Measurements from ENCODE around the gene DOHH.
A peak's percentile ranks its signal among the peaks of the same experiment; 100 is the strongest.

Gene DOHH

GRCh38 chr19:3455393-3455955 lies 45.0 kb downstream of the DOHH start:
- no peak for TF ChIP-seq ZNF311 (tag by site-specific recombination; IDR thresholded peaks at IDR 0.05; ENCODE audit: borderline replicate concordance)
- TF ChIP-seq YY2 (tag by site-specific recombination; IDR thresholded peaks at IDR 0.05), result no peak
- TF ChIP-seq ZSCAN16 (tag by site-specific recombination; IDR thresholded peaks at IDR 0.05), result no peak
- no peak for TF ChIP-seq ZNF639 (tag by site-specific recombination; IDR thresholded peaks at IDR 0.05)
- no peak for TF ChIP-seq ZNF501 (tag by site-specific recombination; IDR thresholded peaks at IDR 0.05)
- no peak for TF ChIP-seq SALL2 (tag by site-specific recombination; IDR thresholded peaks at IDR 0.05; ENCODE audit: borderline replicate concordance)
- peak; percentile 93 for TF ChIP-seq ZNF792 (tag by site-specific recombination; IDR thresholded peaks at IDR 0.05)
- TF ChIP-seq ZNF555 (tag by site-specific recombination; conservative IDR thresholded peaks at IDR 0.05), result no peak
- H3K9me3 ChIP-seq (ENCODE audit: control insufficient read depth, insufficient read depth, low read depth, low read length), result no peaks in the 10 kb centered on the region
- H3K4me3 ChIP-seq (ENCODE audit: low read depth, low read length), result no peak overlapping the region
- no peak overlapping the region for H3K27ac ChIP-seq (ENCODE audit: extremely low read depth, low read depth, low read length)
- peaks cover 0 to 37% of the 10 kb centered on the region in 2 experiments; a peak in 2 of 3 replicates for H3K36me3 ChIP-seq (ENCODE audit: control insufficient read depth in 2 of 2, insufficient read depth in 1 of 2, low read length in 2 of 2)
- H3K4me1 ChIP-seq (ENCODE audit: control insufficient read depth, insufficient read depth, low read length), result peaks cover 8% of the 10 kb centered on the region
- ChIA-PET CTCF (interaction anchor here (0.7 kb wide), 1 partner anchor 9 kb away, joined by 3 read pairs; no protein-coding TSS in a partner anchor), POLR2A (no interaction called here)

- no peak overlapping the region for H3K27ac ChIP-seq (ENCODE audit: extremely low read depth, low read depth, low read length)
- H3K4me1 ChIP-seq (ENCODE audit: control insufficient read depth, insufficient read depth, low read length), result peaks cover 8% of the 10 kb centered on the region
- H3K4me3 ChIP-seq (ENCODE audit: low read depth, low read length), result no peak overlapping the region
- ChIA-PET CTCF (interaction anchor here (2.3 kb wide), 1 partner anchor 18 kb away, joined by 8 read pairs; no protein-coding TSS in a partner anchor), POLR2A (no interaction called here)
- H3K9me3 ChIP-seq (ENCODE audit: control insufficient read depth, insufficient read depth, low read depth, low read length), result no peaks in the 10 kb centered on the region
- TF ChIP-seq ZNF768 (tag by site-specific recombination; IDR thresholded peaks at IDR 0.05), result peak; percentile 66; the same call in 1 of the 2 replicates
- no peak for TF ChIP-seq ZIC2 (tag by site-specific recombination; IDR thresholded peaks at IDR 0.05)
- H3K36me3 ChIP-seq (ENCODE audit: control insufficient read depth in 2 of 2, insufficient read depth in 1 of 2, low read length in 2 of 2), result peaks cover 0 to 34% of the 10 kb centered on the region in 2 experiments; a peak in 2 of 3 replicates
Measured at GRCh38 chr19:3454656-3455392, 45.6 kb downstream of the DOHH start.

- peaks cover 0 to 39% of the 10 kb centered on the region in 2 experiments; a peak in 2 of 3 replicates for H3K36me3 ChIP-seq (ENCODE audit: control insufficient read depth in 2 of 2, insufficient read depth in 1 of 2, low read length in 2 of 2)
- POLR2A ChIA-PET, result no interaction called here
- peaks cover 5% of the 10 kb centered on the region for H3K4me1 ChIP-seq (ENCODE audit: control insufficient read depth, insufficient read depth, low read length)
- TF ChIP-seq ZNF514 (tag by site-specific recombination; IDR thresholded peaks at IDR 0.05) (no peak), ZNF148 (tag by site-specific recombination; IDR thresholded peaks at IDR 0.05; ENCODE audit: borderline replicate concordance) (no peak), ZNF76 (tag by site-specific recombination; IDR thresholded peaks at IDR 0.05; ENCODE audit: borderline replicate concordance, low read depth) (no peak), YY2 (tag by site-specific recombination; IDR thresholded peaks at IDR 0.05) (no peak), ZNF16 (tag by site-specific recombination; IDR thresholded peaks at IDR 0.05; ENCODE audit: low read depth) (no peak), HIC1 (tag by site-specific recombination; IDR thresholded peaks at IDR 0.05) (peak; percentile 23; the same call in 1 of the 2 replicates), TSHZ1 (tag by site-specific recombination; IDR thresholded peaks at IDR 0.05; ENCODE audit: borderline replicate concordance) (no peak), ZNF239 (tag by site-specific recombination; IDR thresholded peaks at IDR 0.05) (no peak), BCL11B (tag by site-specific recombination; IDR thresholded peaks at IDR 0.05; ENCODE audit: low read depth) (0 out of 2 replicates have a peak, but pooled peaks have one; percentile 30), ZSCAN16 (tag by site-specific recombination; IDR thresholded peaks at IDR 0.05) (no peak), ZNF707 (tag by site-specific recombination; IDR thresholded peaks at IDR 0.05) (no peak)
- CTCF ChIA-PET, result interaction anchor here (2.3 kb wide), 1 partner anchor 19 kb away, joined by 8 read pairs; no protein-coding TSS in a partner anchor
- no peaks in the 10 kb centered on the region for H3K9me3 ChIP-seq (ENCODE audit: control insufficient read depth, insufficient read depth, low read depth, low read length)
- H3K4me3 ChIP-seq (ENCODE audit: low read depth, low read length), result no peak overlapping the region
- no peak overlapping the region for H3K27ac ChIP-seq (ENCODE audit: extremely low read depth, low read depth, low read length)
Measured at GRCh38 chr19:3453840-3454239, 46.6 kb downstream of the DOHH start.

Measured in HEK293 (cell line).